Upper lobe of left lung (tissue), 4 donors: Measurements from ENCODE around the gene TTLL8.

Experiments used
- CTCF ChIP-seq, 6 experiments: fragments of 450-650 bp in 4 of 6; fragments of 200-600 bp in 2 of 6; sonication (generic) in 2 of 6; IDR thresholded peaks; one replicate each; pipeline ENCODE4 v1.5.1; 2016 to 2019; ENCODE audit warnings: antibody characterized with exemption in 6 of 6
- EP300 ChIP-seq, 4 donors: sonication (generic); formaldehyde crosslinking; IDR thresholded peaks; one replicate each; pipeline ENCODE4 v1.5.1; 2017; ENCODE audit warnings: antibody characterized with exemption in 4 of 4, control low read depth in 2 of 4
- POLR2A ChIP-seq, 4 donors: fragments of 450-650 bp; IDR thresholded peaks; one replicate each; pipeline ENCODE4 v1.5.1; 2016 to 2017; ENCODE audit warnings: antibody characterized with exemption in 4 of 4, mild to moderate bottlenecking in 2 of 4
- POLR2AphosphoS5 ChIP-seq, 2 donors: sonication (generic); formaldehyde crosslinking; IDR thresholded peaks; one replicate each; pipeline ENCODE4 v1.5.1; 2017; ENCODE audit warnings: antibody characterized with exemption in 2 of 2

- TF ChIP-seq CTCF (IDR thresholded peaks at IDR 0.05) (no peak), POLR2A (IDR thresholded peaks at IDR 0.05) (no peak), POLR2AphosphoS5 (IDR thresholded peaks at IDR 0.05) (no peak), EP300 (IDR thresholded peaks at IDR 0.05) (no peak)
These were observed 3.2 kb upstream of the TTLL8 start for GRCh38 chr22:50061141-50061823.
